RWPE1 (cell line): ENCODE results near the gene TNFAIP1.
A peak's percentile ranks its signal among the peaks of the same experiment; 100 is the strongest.

ENCODE experiments used
- CTCF ChIA-PET: fragments of 350-600 bp; sonication (Branson Sonifier 250); formaldehyde crosslinking; extraction: SDS; loops from one replicate; lab custom pipeline; 2021; lab: Yijun Ruan, JAX
- POLR2A ChIA-PET: fragments of 400-600 bp; formaldehyde crosslinking; extraction: SDS; loops from one replicate; lab custom pipeline; 2020; ENCODE audit warnings: antibody characterized with exemption; ENCODE audit not compliant: low non-redundant PET; lab: Yijun Ruan, JAX
- DNase-seq: peaks from one replicate; pipeline ENCODE4 v3.0.0; 2012; ENCODE audit warnings: low spot score
- H3K27ac ChIP-seq: fragments of 450-650 bp; 2 replicates; pipeline ENCODE4 v1.5.1; 2017
- TF ChIP-seq, protein P1 (sequence below): fragments of 450-650 bp; conservative IDR thresholded peaks from 2 replicates; pipeline ENCODE4 v1.5.1; 2017; ENCODE audit warnings: low read depth, mild to moderate bottlenecking

The TNFAIP1 gene

GRCh38 chr17:28328325-28328724 lies 7.2 kb upstream of the TNFAIP1 start:
- ChIA-PET POLR2A (no interaction called here), CTCF (interaction anchor here (0.5 to 0.7 kb wide), 3 partner anchors 14 to 102 kb away, joined by 3 read pairs; no protein-coding TSS in a partner anchor)
- no peak for DNase-seq
- TF ChIP-seq, protein P1, sequence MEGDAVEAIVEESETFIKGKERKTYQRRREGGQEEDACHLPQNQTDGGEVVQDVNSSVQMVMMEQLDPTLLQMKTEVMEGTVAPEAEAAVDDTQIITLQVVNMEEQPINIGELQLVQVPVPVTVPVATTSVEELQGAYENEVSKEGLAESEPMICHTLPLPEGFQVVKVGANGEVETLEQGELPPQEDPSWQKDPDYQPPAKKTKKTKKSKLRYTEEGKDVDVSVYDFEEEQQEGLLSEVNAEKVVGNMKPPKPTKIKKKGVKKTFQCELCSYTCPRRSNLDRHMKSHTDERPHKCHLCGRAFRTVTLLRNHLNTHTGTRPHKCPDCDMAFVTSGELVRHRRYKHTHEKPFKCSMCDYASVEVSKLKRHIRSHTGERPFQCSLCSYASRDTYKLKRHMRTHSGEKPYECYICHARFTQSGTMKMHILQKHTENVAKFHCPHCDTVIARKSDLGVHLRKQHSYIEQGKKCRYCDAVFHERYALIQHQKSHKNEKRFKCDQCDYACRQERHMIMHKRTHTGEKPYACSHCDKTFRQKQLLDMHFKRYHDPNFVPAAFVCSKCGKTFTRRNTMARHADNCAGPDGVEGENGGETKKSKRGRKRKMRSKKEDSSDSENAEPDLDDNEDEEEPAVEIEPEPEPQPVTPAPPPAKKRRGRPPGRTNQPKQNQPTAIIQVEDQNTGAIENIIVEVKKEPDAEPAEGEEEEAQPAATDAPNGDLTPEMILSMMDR, result no peak
- H3K27ac ChIP-seq, result no peak overlapping the region

- peak overlapping the region; percentile 17 for H3K27ac ChIP-seq
- no peak for DNase-seq
- POLR2A ChIA-PET, result no interaction called here
- CTCF ChIA-PET, result no interaction called here
- TF ChIP-seq, protein P1, result no peak
Observed at GRCh38 chr17:28330671-28331070, 4.9 kb upstream of the TNFAIP1 start.

DNA sequence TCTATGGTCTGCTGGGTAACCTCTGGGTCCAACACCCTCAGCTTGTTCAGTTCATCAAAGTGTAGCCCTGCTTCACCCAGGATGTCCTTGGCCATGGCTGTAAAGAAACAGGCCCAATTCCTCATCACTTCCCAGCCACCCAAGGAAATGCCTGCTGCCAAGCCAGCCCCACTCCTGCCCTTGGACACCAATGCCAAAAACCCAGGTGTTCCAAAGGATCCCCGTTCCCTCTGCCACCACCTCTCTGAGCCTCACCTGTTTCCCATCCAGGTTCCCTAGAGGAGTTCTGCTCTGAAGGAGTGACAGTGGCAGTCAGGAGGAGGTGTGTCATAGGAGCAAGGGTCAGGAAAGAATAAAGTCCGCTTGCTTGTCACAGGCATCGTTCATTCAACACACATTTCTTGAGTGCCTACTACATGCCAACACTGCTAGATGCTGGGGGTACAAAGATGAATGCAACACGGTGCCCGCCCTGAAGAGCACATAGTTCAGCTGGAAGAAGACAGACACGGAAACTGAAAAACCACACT lies 3.6 kb upstream of the TNFAIP1 start:
- CTCF ChIA-PET, result no interaction called here
- TF ChIP-seq, protein P1, result no peak
- DNase-seq, result no peak
- POLR2A ChIA-PET, result no interaction called here
- peak overlapping the region; percentile 17; the same call in 1 of the 2 replicates for H3K27ac ChIP-seq

GRCh38 chr17:28333083-28333746 lies 2.3 kb upstream of the TNFAIP1 start:
- no peak for DNase-seq
- H3K27ac ChIP-seq, result no peak overlapping the region
- TF ChIP-seq, protein P1, result no peak
- ChIA-PET POLR2A (interaction anchor here (0.6 kb wide), 1 partner anchor 133 kb away, joined by 3 read pairs; no protein-coding TSS in a partner anchor), CTCF (no interaction called here)

DNA sequence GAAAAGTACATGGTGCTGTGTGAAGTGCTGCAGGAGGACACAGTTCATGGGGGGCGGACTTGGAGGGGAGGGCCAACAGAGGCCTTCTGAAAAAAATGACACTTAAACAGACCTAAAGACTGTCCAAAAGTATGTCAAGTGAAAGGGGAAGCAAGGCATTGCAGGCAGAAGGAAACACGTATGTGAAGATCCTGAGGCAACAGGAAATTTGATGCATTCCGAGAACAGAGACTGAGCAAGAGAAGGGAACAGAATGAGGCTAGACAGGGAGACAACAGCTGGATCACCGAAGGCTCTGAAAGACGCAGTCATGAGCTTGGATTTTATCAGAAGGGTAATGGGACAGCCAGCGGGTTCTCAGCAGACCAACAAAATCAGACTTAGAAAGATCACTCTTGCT lies 1.4 kb upstream of the TNFAIP1 start:
- ChIA-PET CTCF (no interaction called here), POLR2A (interaction anchor here (1.9 kb wide), 1 partner anchor 15 kb away, joined by 8 read pairs; the partner anchor contains the start of gene TMEM97)
- TF ChIP-seq, protein P1, result no peak
- no peak for DNase-seq
- H3K27ac ChIP-seq, result peak overlapping the region; percentile 96

DNA sequence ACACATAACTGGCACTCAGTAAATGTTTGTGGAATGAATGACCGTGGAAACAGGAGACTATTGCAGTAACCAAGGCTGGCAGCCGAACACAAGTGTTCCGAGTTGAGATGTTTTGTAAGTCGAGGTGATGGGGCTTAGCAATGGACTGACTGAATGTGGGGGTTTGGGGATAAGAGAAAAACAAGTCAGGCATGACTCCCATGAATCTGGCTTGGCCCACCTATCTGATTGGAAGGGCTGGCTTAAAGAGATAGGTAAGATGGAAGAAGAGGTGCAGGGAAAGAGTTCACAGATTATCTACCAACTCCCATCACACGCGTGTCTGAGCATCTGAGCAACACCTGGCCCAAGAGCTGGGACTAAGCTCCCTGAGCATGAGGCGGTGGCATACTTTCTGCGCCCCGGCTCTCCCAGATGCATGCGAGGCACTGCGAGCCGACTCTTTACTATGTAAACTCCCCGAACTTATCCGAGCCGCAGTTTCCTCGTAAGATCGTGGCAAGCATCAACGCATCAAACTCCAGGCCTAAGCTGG lies 828 bp upstream of the TNFAIP1 start:
- TF ChIP-seq, protein P1, result no peak
- H3K27ac ChIP-seq, result peak overlapping the region; percentile 96
- DNase-seq, result no peak
- CTCF ChIA-PET, result interaction anchor here (0.6 kb wide), 1 partner anchor 681 kb away, joined by 4 read pairs; no protein-coding TSS in a partner anchor
- POLR2A ChIA-PET, result interaction anchor here (1.9 to 2.3 kb wide), 3 partner anchors 12 to 23 kb away, joined by 8 to 16 read pairs (median 9); partner anchors contain the start of genes POLDIP2 and TMEM97
